Right lobe of liver (tissue), 6 donors: ENCODE data around the gene STEAP4. TPM values are rescaled to one million over a fixed set of nuclear protein-coding genes. Genes with fewer than 3 reads are reported as not detected.
A peak's percentile ranks its signal among the peaks of the same experiment; 100 is the strongest.

Experiments used
- ATAC-seq, 4 donors: fragments of 200-7000 bp; cut with Tn5 transposase; one replicate each; pipeline ENCODE4 v1.9.1; 2020; ENCODE audit warnings: mild to moderate bottlenecking in 4 of 4, moderate library complexity in 4 of 4
- DNase-seq, 3 donors: peaks; one replicate each; pipeline ENCODE4 v3.0.0-alpha.2; 2020
- H3K27ac ChIP-seq, 3 donors: fragments of 200-600 bp; one replicate each; pipeline ENCODE4 v1.8.0; 2022
- H3K27me3 ChIP-seq, 2 donors: fragments of 200-600 bp; one replicate each; pipeline ENCODE4 v1.8.0; 2022
- H3K36me3 ChIP-seq, 4 donors: fragments of 200-600 bp; sonication (generic) in 1 of 4; one replicate each; pipeline versions ENCODE4 v1.5.1 to v1.8.0; 2017 to 2022; ENCODE audit warnings: control low read depth in 1 of 4
- H3K4me1 ChIP-seq, 4 donors: fragments of 200-600 bp; sonication (generic) in 1 of 4; one replicate each; pipeline versions ENCODE4 v1.5.1 to v1.8.0; 2017 to 2022; ENCODE audit warnings: control low read depth in 1 of 4
- H3K4me3 ChIP-seq, 3 donors: fragments of 200-600 bp; one replicate each; pipeline ENCODE4 v1.8.0; 2022
- H3K9me3 ChIP-seq, 4 donors: fragments of 200-600 bp; sonication (generic) in 1 of 4; one replicate each; pipeline versions ENCODE4 v1.5.1 to v1.8.0; 2017 to 2022; ENCODE audit warnings: control low read depth in 1 of 4
- CTCF ChIP-seq, 4 donors: fragments of 200-600 bp in 3 of 4; fragments of 450-650 bp in 1 of 4; IDR thresholded peaks; one replicate each; pipeline versions ENCODE4 v1.5.1 to v1.8.0; 2016 to 2022; ENCODE audit warnings: antibody characterized with exemption in 4 of 4, mild to moderate bottlenecking in 2 of 4
- POLR2A ChIP-seq: fragments of 450-650 bp; IDR thresholded peaks from one replicate; pipeline ENCODE4 v1.6.1; 2017; ENCODE audit warnings: antibody characterized with exemption, mild to moderate bottlenecking
- WGBS: methylation state at CpG from one replicate; pipeline ENCODE4 v1.1.6; 2018; ENCODE audit warnings: low coverage, low lambda C conversion rate; ENCODE audit not compliant: insufficient coverage; ENCODE audit errors: missing lambda C conversion rate; 5-methylcytosine and 5-hydroxymethylcytosine counted together
- intact Hi-C, 2 donors: fragments of 100-400 bp; cut with DNase I; formaldehyde crosslinking; loops; one replicate each; pipeline versions ENCODE4 v1.11.2 to v1.14.1; 2022
- total RNA-seq, 6 experiments: library from RNA; depleted of rRNA in 2 of 6; stranded (reverse); fragments of >200 nt in 2 of 6; fragmentation: NEBNext Ultra II Directional in 3 of 6; extraction: Animal tissue kit (Norgen Biotek cat#: 25700) in 3 of 6; gene quantifications; one replicate each; pipeline versions ENCODE4 v1.1.0 to v1.2.4, GENCODE V29; 2016 to 2023
- donor health status: DM: no; HTN: yes; CAD: no.
- donor health status: DM: no; HTN: no; CAD: no.
- donor health status: DM: no; HTN: no; CAD: no.
- donor health status: DM: no; HTN: yes; CAD: no.
- donor health status: DM: no; HTN: yes; CAD: no.

The STEAP4 gene
- total RNA-seq, 6 experiments from 2014 or later = 16.3 to 158 (median 22.9) TPM

- DNase-seq (peak; percentile 77 to 89 (median 87)), ATAC-seq (peak; percentile 87 to 94 (median 90))
- Histone ChIP-seq H3K27ac (peak overlapping the region in 2 of 3 donors; percentile 48 to 56), H3K4me3 (no peak overlapping the region), H3K36me3 (no peaks in the 10 kb centered on the region), H3K27me3 (no peaks in the 10 kb centered on the region), H3K4me1 (peaks cover 0 to 15% (median 5%) of the 10 kb centered on the region in 4 donors), H3K9me3 (no peaks in the 10 kb centered on the region)
- 16% methylated on average over 4 of the region's 6 CpGs for WGBS
- TF ChIP-seq CTCF (IDR thresholded peaks at IDR 0.05) = no peak
- TF ChIP-seq POLR2A = no peak
- intact Hi-C loops = no loop called here
These were observed 79.7 kb downstream of the STEAP4 start for GRCh38 chr7:88226886-88227516.

- Histone ChIP-seq H3K4me3 (no peak overlapping the region), H3K9me3 (no peaks in the 10 kb centered on the region), H3K4me1 (peaks cover 0 to 15% (median 5%) of the 10 kb centered on the region in 4 donors), H3K36me3 (no peaks in the 10 kb centered on the region), H3K27ac (peak overlapping the region in 1 of 3 donors; percentile 5), H3K27me3 (no peaks in the 10 kb centered on the region)
- ATAC-seq = peak; percentile 76 to 86 (median 79)
- intact Hi-C loops = no loop called here
- no peak for TF ChIP-seq POLR2A
- no peak for TF ChIP-seq CTCF (IDR thresholded peaks at IDR 0.05)
- no peak for DNase-seq
- WGBS = 33% methylated on average over 4 of the region's 4 CpGs
These were observed 80.5 kb downstream of the STEAP4 start for GRCh38 chr7:88226201-88226600.

GRCh38 chr7:88224601-88225275, 82.0 kb downstream of the STEAP4 start:
- H3K36me3 ChIP-seq = no peaks in the 10 kb centered on the region
- H3K27me3 ChIP-seq = no peaks in the 10 kb centered on the region
- no peak for TF ChIP-seq CTCF (IDR thresholded peaks at IDR 0.05)
- TF ChIP-seq POLR2A = no peak
- no peak for DNase-seq
- no peak for ATAC-seq
- intact Hi-C loops = no loop called here
- no peak overlapping the region for H3K4me3 ChIP-seq
- WGBS = 60% methylated on average over 1 of the region's 2 CpGs
- H3K9me3 ChIP-seq = no peaks in the 10 kb centered on the region
- peaks cover 0 to 15% (median 6%) of the 10 kb centered on the region in 4 donors for H3K4me1 ChIP-seq
- no peak overlapping the region for H3K27ac ChIP-seq

- no peak for TF ChIP-seq POLR2A
- no peak for TF ChIP-seq CTCF (IDR thresholded peaks at IDR 0.05)
- H3K27me3 ChIP-seq = no peaks in the 10 kb centered on the region
- no peaks in the 10 kb centered on the region for H3K36me3 ChIP-seq
- peaks cover 0 to 23% (median 10%) of the 10 kb centered on the region in 4 donors for H3K4me1 ChIP-seq
- DNase-seq (no peak), ATAC-seq (no peak)
- H3K4me3 ChIP-seq = no peak overlapping the region
- no peak overlapping the region for H3K27ac ChIP-seq
- H3K9me3 ChIP-seq = no peaks in the 10 kb centered on the region
- 97% methylated on average over 2 of the region's 2 CpGs for WGBS
- intact Hi-C loops = no loop called here
These were observed 83.4 kb downstream of the STEAP4 start for GRCh38 chr7:88223265-88223664.

Other genes with a start within 250 kb of the STEAP4 start
- gene SRI, start 86.9 kb downstream of the STEAP4 start, total RNA-seq = 10 to 100 TPM; 12.5 to 41.3 (median 23.3) TPM